Stimulated activated CD4-positive, alpha-beta T cell treated with anti-CD3 and anti-CD28 coated beads, Interleukin-15, amount 100 ng/mL, for 24 hours (primary cell): Measurements from ENCODE around the gene C18orf63.

Source experiments
- DNase-seq: peaks from one replicate; pipeline ENCODE4 v3.0.0-alpha.2; 2020

C18orf63 gene

DNA sequence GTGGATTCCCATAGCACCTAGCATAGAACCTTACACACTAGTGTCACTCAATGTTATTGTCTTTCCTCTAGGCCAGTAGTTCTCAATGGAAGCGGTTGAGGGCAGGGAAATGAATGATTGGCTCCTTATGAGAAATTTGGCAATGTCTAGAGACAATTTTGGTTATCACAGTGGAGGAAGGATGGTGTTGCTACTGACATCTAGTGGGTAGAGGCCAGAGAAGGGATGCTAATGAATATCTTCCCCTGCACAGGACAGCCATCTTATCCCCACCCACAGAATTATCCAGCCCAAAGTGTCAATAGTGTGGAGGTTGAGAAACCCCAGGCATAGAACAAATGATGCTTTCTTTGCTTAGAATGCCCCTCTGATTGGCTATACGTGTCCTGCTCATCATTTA lies 15.8 kb downstream of the C18orf63 start:
- DNase-seq, result no peak

DNA sequence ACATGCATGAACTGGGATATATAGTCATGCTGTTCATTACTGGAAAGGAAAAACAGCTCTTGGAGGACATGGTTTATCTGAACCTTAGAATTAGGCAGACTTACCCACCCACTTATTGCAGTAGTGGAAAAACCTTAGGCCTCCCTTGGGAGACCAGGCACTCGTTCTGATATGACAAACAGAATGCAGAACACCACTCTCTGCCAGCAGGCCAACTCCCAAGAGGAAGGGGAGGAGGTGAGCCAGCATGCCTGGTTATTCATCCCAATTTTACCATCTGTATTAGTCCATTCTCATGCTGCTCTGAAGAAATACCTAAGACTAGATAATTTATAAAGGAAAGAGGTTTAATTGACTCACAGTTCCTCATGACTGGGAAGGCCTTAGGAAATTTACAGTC lies 17.5 kb downstream of the C18orf63 start:
- DNase-seq, result no peak

DNA sequence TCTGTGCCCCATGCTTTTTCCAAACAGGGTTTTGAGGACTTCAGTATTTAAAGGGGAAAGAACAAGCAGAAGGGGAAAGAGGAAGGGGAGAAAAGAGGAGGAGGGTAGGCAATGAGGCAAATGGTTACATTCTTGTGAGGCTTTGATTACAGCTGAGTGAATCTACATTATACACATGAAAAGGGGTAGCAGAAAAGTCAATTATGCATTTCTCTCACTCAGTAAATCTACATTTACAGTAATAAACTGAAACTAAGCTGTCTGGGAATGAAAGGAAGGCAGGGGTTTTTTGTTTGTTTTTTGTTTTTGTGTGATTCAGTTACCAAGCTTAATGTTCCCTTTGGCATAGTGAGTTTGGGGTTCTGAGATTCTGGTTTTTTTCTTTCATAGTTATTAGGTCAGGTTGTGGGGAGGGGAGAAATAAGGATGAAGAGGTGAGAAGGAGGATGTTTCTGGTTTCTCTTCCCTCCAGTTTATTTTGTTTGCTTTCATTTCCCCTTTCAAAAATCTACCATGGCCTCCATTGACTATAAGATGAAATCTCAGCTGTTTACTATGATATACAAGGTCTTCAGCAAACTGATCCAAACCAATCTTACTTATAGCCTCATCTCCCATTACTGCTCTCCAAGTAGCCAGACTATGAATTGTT lies 18.7 kb downstream of the C18orf63 start:
- no peak for DNase-seq

DNA sequence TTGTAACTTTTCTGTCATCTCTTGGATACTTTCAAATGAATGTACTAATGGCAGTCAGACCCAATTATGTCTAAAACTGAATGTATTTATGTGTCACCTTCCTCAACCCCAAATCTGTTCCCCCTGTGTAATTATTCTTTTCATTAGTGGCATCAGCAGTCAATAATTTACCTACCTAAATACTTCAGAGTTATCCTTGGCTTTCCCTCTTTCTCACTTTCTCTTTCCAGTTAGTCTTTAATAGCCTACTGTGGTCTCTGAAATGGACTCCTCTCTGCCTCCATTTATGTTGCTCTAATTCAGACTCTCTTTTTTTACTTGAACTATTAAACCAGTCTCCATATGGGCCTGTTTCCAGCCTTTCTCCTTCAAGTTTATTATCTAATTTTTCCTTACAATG lies 21.0 kb downstream of the C18orf63 start:
- DNase-seq, result no peak

DNA sequence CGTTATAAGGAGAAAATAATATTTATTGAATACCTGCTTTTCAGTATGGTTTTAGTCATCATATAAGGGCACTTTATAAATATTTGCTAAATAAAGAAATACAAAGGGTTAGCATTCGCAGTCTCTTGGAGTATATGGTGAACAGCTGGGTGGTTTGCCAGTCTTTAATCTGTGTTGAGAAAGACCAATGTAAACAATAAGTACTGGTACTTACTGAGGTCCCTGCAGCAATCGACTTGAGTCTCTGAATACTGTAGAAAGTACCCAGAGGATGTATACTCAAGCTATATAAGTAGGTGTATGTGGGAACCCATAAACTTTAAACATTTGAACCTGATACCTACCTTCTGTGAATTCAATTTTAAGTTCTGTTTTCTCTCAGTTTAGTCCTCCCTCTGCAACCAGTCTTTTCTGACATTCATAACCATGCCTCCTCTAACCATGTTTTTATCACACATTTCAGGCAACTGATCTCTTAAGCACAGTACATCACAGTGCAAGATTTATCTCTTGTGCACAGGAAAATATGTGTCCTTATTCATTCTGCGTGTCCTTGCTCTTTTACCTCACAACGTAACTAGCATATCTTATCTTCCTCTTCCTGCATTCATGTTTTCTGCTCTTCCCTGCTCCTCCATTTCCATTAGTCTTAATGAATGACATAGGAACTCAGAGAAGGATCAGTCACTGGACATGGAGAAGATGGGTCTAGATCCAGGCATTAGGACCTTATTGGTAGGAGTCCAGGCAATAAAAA lies 21.7 kb downstream of the C18orf63 start:
- DNase-seq, result no peak

DNA sequence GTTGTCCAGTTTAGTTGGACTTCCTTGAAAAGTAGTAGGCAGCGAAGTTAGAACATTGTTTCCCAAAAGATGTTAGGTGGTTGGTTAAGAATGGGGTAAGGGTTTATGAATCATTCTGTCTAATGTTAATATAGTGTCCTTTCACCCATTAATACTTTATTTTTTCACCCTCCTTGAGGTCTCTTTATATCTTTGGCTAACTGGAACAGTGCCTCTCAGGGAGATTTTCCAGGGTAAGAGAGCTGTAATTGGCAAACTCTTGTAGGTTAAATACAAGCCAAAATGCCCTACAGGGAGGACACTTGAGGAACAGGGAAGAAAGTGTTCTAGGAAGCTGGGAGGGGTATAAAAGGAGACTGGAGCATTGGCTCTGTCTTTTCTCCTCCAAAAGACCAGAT lies 22.3 kb downstream of the C18orf63 start:
- DNase-seq, result no peak

DNA sequence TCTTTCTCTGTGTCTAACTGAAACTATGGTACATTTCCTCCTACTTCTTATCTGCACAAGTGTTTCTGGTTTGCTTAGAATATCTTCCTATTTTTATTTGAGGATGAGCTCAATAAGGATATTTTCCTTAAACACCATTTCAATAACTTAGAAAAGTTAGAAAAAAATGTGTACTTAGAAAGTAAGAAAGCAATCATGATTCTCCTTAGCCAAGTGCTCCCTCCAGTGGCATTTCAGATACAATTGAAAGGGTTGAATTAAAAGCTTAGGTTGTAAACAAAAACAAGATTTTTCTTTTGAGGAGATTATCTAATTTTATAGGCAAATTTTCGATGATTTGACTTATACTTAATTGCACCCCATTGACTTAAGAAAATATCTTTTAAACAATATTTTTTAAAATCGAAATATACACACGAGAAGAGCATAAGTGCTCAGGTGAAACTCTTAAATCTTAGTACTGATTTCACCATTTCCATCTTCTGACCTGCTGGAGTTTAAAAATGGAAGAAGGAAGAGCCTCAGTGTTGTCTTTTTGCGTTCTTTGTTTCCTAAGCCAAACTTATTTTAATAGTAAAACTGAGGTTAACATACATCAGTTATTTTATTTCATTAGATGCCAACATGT lies 26.9 kb downstream of the C18orf63 start:
- peak; percentile 5 for DNase-seq

DNA sequence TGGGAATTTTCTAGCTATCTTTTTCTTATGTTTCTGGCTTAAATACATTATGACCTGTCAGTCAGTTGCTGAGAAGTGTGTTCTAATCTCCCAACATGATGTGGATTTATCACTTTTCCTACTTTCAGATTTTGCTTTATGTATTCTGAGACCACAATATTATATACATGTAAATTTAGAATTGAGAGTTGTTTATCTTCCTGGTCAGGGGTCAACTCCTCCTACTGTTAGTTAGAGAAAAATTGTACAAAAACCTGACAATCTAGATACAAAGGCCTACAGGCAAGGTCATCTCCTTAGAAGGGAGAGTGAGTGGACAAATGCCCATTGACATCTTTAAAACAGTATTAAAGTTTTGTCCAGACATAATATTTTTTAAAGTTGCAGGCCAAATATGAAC lies 30.6 kb downstream of the C18orf63 start:
- no peak for DNase-seq

DNA sequence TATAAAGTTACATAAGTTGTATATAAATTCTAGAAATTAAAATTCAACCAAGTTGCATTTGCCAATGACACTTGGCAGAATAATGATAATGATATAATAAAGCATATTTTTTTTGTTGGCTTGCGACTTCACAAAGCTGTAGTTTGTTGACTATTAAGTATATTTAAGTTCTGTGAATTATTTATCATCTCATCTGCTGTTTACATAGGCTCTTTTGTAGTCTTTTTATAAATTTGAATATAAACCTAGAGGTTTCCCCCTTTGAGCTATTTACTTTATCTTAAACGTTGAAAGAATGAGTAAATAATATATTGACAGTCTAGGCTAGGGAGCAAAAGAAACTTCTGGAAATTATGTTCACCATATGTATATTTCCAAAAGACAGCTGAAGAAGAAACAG lies 32.9 kb downstream of the C18orf63 start:
- DNase-seq, result no peak

DNA sequence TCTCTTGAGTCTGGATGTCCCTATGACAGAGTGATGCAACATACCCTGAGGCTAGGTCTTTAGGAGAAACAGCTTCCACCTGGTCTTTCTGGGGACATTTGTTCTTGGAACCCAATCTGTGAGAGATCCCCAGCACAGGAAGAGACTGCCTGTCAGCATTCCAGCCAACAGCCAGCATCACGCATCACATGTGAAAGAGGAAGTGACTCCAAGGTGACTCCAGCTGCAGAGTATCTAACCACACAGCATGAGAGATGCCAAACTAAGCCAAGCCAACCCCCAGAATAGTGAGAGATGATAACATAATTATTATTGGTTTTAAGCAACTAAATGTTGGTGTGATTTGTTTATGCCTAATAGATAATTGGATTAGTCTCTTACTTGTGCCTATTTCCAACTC lies 35.7 kb downstream of the C18orf63 start:
- no peak for DNase-seq

DNA sequence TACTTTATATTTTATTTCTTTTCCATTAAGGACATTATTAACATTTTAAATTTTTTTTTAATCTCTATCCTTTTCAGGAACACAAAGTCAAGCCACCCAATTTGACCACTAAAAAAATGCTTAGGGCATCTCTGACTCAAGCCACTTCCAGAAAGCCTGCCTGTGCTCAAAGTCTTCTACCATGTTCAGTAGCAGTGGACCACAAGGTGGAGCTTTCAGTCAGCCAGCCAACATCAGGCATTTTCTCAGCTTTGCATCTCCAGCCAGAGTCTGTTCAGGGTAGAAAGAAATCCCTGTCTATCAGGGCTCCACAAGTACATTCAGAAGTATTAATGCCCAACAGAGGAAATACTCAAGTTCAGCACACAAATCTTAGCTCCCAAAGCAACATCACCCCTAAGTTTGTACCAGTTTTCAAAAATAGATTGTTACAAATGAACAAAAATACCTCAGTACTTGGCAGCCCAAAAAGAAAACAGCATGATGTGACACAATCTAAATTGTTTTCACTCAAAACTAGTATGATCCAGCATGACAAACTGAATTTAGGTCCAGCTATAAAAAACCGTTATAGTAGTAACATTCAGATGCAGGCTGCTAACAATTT lies 37.6 kb downstream of the C18orf63 start:
- peak; percentile 53 for DNase-seq

DNA sequence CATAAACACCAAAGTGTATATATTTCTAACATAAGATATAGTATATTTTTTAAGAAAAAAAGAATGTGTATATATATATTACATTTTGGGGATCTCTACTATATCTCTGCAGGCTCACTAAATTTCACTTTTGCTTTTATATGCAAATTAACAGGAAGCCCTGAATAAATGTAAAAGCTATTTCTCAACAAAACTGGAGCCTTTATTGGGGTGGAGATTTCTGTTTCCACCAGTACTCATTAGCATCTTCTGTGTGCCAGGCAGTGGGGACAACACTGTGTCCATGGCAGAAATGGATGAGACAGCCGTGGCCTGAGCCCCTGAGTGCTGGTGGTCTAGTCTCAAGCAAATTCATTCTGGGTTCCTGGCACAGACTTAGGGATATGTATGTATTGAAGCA lies 41.3 kb downstream of the C18orf63 start:
- DNase-seq, result no peak

DNA sequence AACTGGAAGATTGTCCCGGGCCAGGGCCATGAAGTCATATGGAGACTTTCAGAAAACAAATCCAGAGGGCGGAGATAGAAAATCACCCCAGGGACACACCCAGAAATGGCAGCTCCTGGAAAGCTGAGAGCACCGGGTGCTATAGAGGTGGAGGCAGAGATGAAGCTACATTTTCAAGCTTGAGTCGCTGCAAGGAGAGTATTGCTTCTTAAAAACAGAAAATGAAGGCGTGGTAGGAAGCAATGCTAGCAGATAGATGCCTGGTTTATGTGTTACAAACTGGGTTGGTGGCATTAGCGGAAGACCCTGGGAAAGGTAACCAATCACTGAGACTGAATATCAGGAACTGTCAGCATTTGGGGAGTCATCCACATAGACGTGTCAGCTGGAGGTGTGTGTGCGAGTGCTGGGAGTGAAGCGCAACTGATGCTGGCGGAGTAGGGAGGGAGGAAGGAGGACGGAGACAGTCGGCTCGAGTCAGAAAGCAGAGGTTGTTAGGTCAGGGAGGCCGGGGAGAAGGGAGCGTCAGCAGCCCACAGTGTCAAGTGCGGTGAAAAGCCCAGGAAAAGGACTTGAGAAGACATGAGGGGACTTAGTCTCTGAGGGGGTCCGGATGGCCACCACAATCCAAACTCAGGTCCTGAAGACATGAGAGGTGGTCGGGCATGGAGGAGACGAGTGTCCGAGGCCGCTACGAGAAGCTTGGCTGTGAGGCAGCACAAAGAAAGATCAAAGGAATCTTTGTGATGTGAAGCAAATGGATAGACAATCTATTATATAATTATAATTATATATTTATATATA lies 45.4 kb downstream of the C18orf63 start:
- DNase-seq, result peak; percentile 18

DNA sequence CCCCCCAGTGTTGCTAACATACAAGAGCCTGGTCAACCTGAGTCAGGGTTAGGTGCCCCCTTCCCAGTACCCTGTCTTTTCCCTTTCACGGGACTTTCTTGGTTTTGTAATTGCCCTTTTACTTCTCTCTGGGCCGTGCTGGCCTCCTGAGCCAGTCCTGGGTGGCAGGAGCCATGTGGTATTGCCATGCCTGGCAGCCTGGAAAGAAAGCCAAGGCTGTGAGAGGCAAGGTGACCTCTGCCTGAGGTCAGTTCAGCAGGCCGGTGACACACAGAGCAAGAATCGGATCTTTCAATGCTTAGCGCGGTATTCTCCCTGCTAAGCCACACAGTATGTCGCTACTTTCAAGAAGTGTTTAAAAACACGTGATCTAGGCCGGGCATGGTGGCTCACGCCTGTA lies 52.3 kb downstream of the C18orf63 start:
- DNase-seq, result no peak

DNA sequence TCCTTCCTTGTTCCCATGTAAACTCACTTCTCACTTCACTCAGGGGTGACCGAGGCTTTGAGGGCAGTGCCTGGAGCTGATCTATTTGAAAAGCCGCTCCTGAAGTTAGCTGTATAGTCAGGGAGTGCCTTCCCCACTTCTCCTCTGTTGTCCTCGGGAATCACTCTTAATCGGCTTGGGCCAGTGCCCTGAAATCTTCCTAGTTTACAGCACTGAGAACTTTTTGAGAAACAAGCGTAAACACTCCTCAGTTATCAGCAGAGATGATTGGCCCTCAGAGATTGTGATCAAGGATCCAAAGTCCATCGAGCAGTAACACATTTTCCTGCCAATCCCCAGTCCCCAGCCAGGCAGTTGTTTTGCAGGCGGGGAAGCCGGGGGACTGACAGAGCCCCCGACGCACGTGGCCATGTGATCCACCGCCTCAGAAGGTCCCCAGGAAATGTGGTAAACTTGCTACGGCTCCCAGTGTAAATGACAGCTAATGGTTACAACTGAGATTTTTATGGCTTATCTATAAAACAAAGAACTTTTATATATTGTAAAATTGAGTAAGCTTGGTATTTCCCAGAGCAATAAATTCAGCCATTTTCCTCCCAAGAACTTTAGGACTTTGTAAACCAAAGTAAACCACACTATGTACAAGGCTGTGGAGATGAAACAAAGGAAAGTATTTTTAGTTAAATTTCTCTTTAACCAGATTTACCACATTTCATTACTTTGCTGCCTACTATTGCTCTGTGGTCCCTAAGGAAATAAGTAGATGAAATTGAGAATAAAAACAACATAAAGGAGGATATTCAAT lies 53.5 kb downstream of the C18orf63 start:
- no peak for DNase-seq

DNA sequence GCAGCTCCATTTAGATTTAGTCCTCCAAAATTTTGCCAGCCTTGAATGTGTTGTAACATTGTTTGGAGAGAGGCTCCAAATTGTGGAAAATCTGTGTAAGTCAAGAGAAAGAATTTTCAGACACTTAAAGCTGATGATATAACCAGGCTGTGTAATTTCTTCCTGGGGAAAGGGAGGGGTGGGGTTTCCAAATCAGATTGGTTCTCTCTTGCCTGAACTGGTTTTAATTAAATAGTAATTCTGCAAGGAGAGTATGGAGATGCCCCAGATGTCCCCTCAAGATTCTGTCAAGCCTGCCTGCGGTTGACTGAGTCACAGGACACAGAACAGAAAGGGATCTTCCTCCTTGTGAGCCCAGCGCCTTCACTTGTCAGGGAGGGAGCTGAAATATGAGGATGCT lies 54.5 kb downstream of the C18orf63 start:
- no peak for DNase-seq

DNA sequence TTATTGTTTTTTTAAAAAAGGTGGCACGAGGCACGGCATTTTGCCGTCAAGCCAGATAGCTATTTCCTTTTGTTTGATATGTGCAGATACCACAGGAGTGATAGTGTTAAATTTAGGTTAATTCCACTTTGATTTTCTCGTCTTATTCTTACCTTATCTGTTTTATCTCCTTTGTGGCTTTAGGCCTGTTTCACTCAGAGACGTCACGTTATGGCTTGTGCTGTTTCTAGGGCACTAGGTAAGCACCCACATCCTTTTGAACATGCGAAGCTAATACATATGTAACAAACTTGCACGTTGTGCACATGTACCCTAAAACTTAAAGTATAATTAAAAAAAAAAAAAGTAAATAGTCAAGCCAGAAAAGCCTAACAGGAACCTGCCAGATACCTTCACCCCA lies 57.8 kb downstream of the C18orf63 start:
- DNase-seq, result peak; percentile 36

DNA sequence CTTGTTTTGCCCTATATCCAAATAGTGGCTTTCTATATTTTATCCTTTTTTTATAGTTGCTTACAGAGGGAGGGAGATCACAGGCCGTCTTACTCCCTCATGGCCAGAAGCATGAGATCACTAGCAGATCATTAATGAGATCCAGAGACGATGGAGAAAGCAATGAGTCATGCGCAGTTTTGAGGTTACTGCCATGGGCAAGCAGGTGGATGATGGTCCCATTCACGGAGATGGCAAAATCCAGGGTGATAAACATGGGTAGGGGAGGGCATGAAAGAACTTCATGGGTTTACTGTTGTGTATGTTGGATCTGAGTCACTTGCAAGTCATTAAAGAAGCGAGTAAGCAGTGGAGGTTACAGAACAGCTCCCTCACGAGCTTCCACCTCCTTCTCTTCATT lies 60.4 kb downstream of the C18orf63 start:
- DNase-seq, result no peak

DNA sequence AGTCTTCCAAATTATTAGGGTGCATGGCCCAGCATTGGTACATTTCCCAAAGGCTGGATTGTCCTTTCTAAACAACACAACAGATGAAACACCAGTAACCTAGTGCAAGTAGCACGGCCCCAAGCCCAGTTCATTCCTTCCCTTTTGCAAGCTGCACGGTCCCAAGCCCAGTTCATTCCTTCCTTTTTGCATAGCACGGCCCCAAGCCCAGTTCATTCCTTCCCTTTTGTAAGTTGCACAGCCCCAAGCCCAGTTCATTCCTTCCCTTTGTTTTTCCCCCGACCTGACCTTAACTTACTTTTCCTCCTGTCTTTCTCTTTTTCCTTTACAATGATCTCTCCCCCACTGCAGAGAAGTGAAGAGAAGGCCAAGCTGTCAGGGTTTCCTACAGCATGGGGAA lies 60.9 kb downstream of the C18orf63 start:
- DNase-seq, result no peak

DNA sequence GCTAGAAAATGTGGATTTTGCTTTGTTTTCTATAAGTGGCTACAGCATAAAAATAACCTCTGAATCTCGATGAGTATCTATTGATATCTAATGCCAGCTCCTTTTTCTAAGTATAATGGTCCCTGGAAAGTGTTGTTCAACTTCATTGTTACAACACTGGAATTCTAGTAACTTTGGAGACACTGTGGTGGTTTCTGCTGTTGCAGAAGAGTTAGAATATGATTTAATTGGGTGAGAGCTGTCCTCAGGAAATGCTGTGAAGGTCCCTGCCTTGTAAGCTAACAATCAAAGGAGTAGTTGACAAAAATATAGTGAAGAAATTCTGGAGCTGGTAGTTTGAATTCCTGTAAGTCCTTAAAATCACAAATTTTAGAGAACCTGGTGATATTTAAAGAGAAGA lies 62.1 kb downstream of the C18orf63 start:
- no peak for DNase-seq

DNA sequence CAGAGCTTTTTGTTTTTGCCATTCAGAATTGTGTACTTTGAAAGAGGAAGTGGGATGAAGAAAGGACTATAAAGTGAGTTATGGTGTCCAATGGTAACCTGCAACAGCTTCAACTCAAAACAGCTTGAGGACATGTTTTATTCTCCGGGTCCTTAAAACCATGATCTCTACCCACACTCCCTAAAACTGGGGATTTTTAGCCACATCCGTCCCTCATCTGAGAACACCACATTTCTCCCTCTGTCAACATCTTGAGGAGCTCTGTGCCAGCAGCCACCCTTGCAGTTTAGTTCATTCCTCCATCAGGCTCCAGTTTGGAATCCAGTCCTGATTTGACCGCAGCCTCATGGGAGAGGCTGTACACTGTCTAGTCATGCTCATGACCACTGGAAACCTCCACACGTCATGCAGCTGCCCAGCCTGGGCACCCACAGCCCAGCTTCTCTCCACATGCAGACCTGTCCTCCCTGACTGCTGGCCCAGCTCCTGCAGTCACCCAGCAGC lies 62.6 kb downstream of the C18orf63 start:
- DNase-seq, result no peak

DNA sequence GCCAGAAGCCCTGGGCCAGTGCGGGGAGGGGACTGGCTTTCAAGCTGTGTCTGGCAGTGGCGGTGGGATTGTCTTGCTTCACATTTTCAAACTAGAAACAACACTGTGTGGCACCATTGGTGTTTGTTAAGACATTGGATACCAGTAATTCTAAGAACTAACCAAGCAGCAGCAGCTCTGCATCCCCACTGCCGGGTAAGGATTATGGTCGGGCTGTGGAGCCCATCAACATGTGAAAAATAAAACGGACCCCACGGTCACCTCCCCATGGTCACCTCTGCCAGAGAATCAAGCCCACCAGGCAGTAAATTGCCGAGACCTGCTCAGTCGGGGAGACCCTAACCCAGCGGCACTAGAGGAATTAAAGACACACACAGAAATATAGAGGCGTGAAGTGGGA lies 65.3 kb downstream of the C18orf63 start:
- no peak for DNase-seq
